Measurements from ENCODE around the gene LEMD2.

DNA sequence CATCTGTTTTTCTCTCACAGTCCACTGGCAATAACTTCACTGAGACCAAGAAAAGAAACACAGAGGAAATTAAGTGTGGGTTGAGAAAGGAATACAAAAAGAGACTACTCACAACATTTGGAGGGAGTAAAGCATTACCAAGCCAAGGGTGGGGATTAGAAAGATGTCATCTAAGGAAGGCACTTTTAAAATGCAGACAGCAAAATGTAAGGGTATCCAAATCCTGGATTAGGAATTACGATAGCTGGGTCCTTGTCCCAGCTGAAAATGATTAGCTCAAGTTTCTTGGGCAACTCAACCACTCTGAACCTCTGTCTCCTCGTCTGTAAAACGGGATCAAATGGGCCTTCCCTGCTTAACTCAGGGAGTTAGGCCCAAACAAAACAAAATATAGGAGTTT is 2.2 kb downstream of the LEMD2 start:
- TF ChIP-seq, protein P1, sequence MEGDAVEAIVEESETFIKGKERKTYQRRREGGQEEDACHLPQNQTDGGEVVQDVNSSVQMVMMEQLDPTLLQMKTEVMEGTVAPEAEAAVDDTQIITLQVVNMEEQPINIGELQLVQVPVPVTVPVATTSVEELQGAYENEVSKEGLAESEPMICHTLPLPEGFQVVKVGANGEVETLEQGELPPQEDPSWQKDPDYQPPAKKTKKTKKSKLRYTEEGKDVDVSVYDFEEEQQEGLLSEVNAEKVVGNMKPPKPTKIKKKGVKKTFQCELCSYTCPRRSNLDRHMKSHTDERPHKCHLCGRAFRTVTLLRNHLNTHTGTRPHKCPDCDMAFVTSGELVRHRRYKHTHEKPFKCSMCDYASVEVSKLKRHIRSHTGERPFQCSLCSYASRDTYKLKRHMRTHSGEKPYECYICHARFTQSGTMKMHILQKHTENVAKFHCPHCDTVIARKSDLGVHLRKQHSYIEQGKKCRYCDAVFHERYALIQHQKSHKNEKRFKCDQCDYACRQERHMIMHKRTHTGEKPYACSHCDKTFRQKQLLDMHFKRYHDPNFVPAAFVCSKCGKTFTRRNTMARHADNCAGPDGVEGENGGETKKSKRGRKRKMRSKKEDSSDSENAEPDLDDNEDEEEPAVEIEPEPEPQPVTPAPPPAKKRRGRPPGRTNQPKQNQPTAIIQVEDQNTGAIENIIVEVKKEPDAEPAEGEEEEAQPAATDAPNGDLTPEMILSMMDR (IDR thresholded peaks at IDR 0.05): no peak
- TF ChIP-seq POLR2A (IDR thresholded peaks at IDR 0.05): no peak

All from esophagus squamous epithelium (tissue), 4 donors.